H9 (cell line): ENCODE measurements around the gene NRXN3. TPM values are rescaled to one million over a fixed set of nuclear protein-coding genes. Genes with fewer than 3 reads are reported as not detected.

Experiments
- DNase-seq: peaks from one replicate; pipeline ENCODE4 v3.0.0-alpha.2; 2017
- H2AFZ ChIP-seq: one replicate; pipeline ENCODE4 v1.6.1; 2013; ENCODE audit warnings: mild to moderate bottlenecking, low read length, control low read depth, moderate library complexity
- H2AK5ac ChIP-seq: 2 replicates; pipeline ENCODE4 v1.6.1; 2013; ENCODE audit warnings: low read length, control low read depth, mixed read lengths; ENCODE audit not compliant: insufficient read length
- H2BK120ac ChIP-seq: one replicate; pipeline ENCODE4 v1.6.1; 2013; ENCODE audit warnings: low read depth, mild to moderate bottlenecking, low read length, control low read depth, inconsistent platforms; ENCODE audit not compliant: poor library complexity, severe bottlenecking
- H2BK12ac ChIP-seq: 2 replicates; pipeline ENCODE4 v1.6.1; 2013; ENCODE audit warnings: low read length, control low read depth, mixed read lengths, low read depth; ENCODE audit not compliant: insufficient read length
- H2BK15ac ChIP-seq: 2 replicates; pipeline ENCODE4 v1.6.1; 2013; ENCODE audit warnings: low read depth, low read length, control low read depth
- H2BK20ac ChIP-seq: one replicate; pipeline ENCODE4 v1.6.1; 2013; ENCODE audit warnings: low read depth, mild to moderate bottlenecking, low read length, control low read depth, inconsistent platforms; ENCODE audit not compliant: poor library complexity, severe bottlenecking
- H2BK5ac ChIP-seq: 2 replicates; pipeline ENCODE4 v1.6.1; 2013; ENCODE audit warnings: low read length, control low read depth, mixed read lengths; ENCODE audit not compliant: insufficient read length
- H3K14ac ChIP-seq: 2 replicates; pipeline ENCODE4 v1.6.1; 2013; ENCODE audit warnings: low read length, control low read depth; ENCODE audit not compliant: insufficient read depth
- H3K18ac ChIP-seq: 2 replicates; pipeline ENCODE4 v1.6.1; 2013; ENCODE audit warnings: low read depth, mild to moderate bottlenecking, mixed read lengths, low read length, control low read depth; ENCODE audit not compliant: insufficient read length
- H3K23ac ChIP-seq: 2 replicates; pipeline ENCODE4 v1.6.1; 2013; ENCODE audit warnings: low read length, control low read depth, mixed read lengths, low read depth; ENCODE audit not compliant: insufficient read length
- H3K23me2 ChIP-seq: 2 replicates; pipeline ENCODE4 v1.6.1; 2013; ENCODE audit warnings: low read depth, mild to moderate bottlenecking, mixed read lengths, low read length, control low read depth; ENCODE audit not compliant: insufficient read length, poor library complexity, severe bottlenecking
- H3K27ac ChIP-seq: 2 replicates; pipeline ENCODE4 v1.5.1; 2013; ENCODE audit warnings: low read length, control low read depth, mixed read lengths, low read depth; ENCODE audit not compliant: insufficient read length
- H3K27me3 ChIP-seq: 2 replicates; pipeline ENCODE4 v1.6.1; 2013; ENCODE audit warnings: low read length, control low read depth, inconsistent platforms; ENCODE audit not compliant: insufficient read depth
- H3K4ac ChIP-seq: 2 replicates; pipeline ENCODE4 v1.6.1; 2013; ENCODE audit warnings: low read depth, mild to moderate bottlenecking, control low read depth, inconsistent platforms, low read length, moderate library complexity
- H3K4me1 ChIP-seq: 2 replicates; pipeline ENCODE4 v1.6.1; 2013; ENCODE audit warnings: low read length, control low read depth, inconsistent platforms; ENCODE audit not compliant: insufficient read depth
- H3K4me2 ChIP-seq: 2 replicates; pipeline ENCODE4 v1.6.1; 2013; ENCODE audit warnings: low read length, control low read depth, mixed read lengths; ENCODE audit not compliant: insufficient read length, insufficient read depth
- H3K56ac ChIP-seq: 2 replicates; pipeline ENCODE4 v1.6.1; 2013; ENCODE audit warnings: low read depth, mild to moderate bottlenecking, mixed read lengths, low read length, control low read depth; ENCODE audit not compliant: insufficient read length
- H3K79me1 ChIP-seq: 2 replicates; pipeline ENCODE4 v1.6.1; 2013; ENCODE audit warnings: low read depth, mild to moderate bottlenecking, moderate library complexity, low read length, control low read depth, inconsistent platforms; ENCODE audit not compliant: insufficient read depth, poor library complexity, severe bottlenecking
- H3K79me2 ChIP-seq: 2 replicates; pipeline ENCODE4 v1.6.1; 2013; ENCODE audit warnings: low read length, control low read depth, inconsistent platforms; ENCODE audit not compliant: insufficient read depth
- H3K9ac ChIP-seq: 2 replicates; pipeline ENCODE4 v1.6.1; 2013; ENCODE audit warnings: low read length, control low read depth, mixed read lengths; ENCODE audit not compliant: insufficient read length; ENCODE audit errors: extremely low read depth
- H3K9me3 ChIP-seq: one replicate; pipeline ENCODE4 v1.6.1; 2013; ENCODE audit warnings: low read depth, low read length, inconsistent platforms; ENCODE audit not compliant: control insufficient read depth
- H3T11ph ChIP-seq: one replicate; pipeline ENCODE4 v1.6.1; 2013; ENCODE audit warnings: mild to moderate bottlenecking, low read length, control low read depth, inconsistent platforms
- H4K20me1 ChIP-seq: one replicate; pipeline ENCODE4 v1.6.1; 2013; ENCODE audit not compliant: control insufficient read depth, insufficient read length, insufficient read depth
- H4K5ac ChIP-seq: 2 replicates; pipeline ENCODE4 v1.6.1; 2013; ENCODE audit warnings: low read depth, mild to moderate bottlenecking, mixed read lengths, low read length, control low read depth; ENCODE audit not compliant: insufficient read length
- H4K8ac ChIP-seq: replicated peaks from 2 replicates; pipeline ENCODE4 v1.6.1; 2013; ENCODE audit warnings: low read length, control low read depth, mixed read lengths, low read depth; ENCODE audit not compliant: insufficient read length
- H4K91ac ChIP-seq: 2 replicates; pipeline ENCODE4 v1.6.1; 2013; ENCODE audit warnings: low read depth, mild to moderate bottlenecking, moderate library complexity, mixed read lengths, low read length, control low read depth; ENCODE audit not compliant: insufficient read length
- H3K27ac Mint-ChIP-seq, 3 experiments: 2 replicates in 2 of 3; 3 replicates in 1 of 3; pipeline ENCODE4 v1.8.0; 2020 to 2021; ENCODE audit warnings: mixed read lengths in 3 of 3, mild to moderate bottlenecking in 1 of 3, moderate library complexity in 1 of 3
- H3K27me3 Mint-ChIP-seq: 2 replicates; pipeline ENCODE4 v1.8.0; 2021; ENCODE audit warnings: low read depth, mild to moderate bottlenecking, moderate library complexity, mixed read lengths
- H3K36me3 Mint-ChIP-seq, 3 experiments: 2 replicates in 2 of 3; 3 replicates in 1 of 3; pipeline ENCODE4 v1.8.0; 2020 to 2021; ENCODE audit warnings: low read depth in 3 of 3, mixed read lengths in 3 of 3; ENCODE audit not compliant: insufficient read depth in 1 of 3
- H3K4me1 Mint-ChIP-seq, 2 experiments: 2 replicates each; pipeline ENCODE4 v1.8.0; 2020; ENCODE audit warnings: mixed read lengths in 2 of 2
- H3K4me3 Mint-ChIP-seq, 2 experiments: 2 replicates in 1 of 2; 3 replicates in 1 of 2; pipeline ENCODE4 v1.8.0; 2020 to 2021; ENCODE audit warnings: mild to moderate bottlenecking in 2 of 2, mixed read lengths in 2 of 2, moderate library complexity in 1 of 2
- H3K9me3 Mint-ChIP-seq, 2 experiments: 2 replicates in 1 of 2; 3 replicates in 1 of 2; pipeline ENCODE4 v1.8.0; 2020; ENCODE audit warnings: mild to moderate bottlenecking in 2 of 2, mixed read lengths in 2 of 2, moderate library complexity in 1 of 2
- CTCF ChIP-seq: fragments of 200-600 bp; sonication (generic); conservative IDR thresholded peaks from 3 replicates; pipeline ENCODE4 v1.8.0; 2021; ENCODE audit warnings: antibody characterized with exemption, mild to moderate bottlenecking
- WGBS: extraction: QIAGEN DNeasy Blood & Tissue Kit; methylation state at CpG from one replicate; pipeline ENCODE4 v1.1.7; 2013; ENCODE audit warnings: missing lambda C conversion rate, low lambda C conversion rate, mixed read lengths; ENCODE audit not compliant: insufficient read length; ENCODE audit errors: extremely low coverage; 5-methylcytosine and 5-hydroxymethylcytosine counted together
- total RNA-seq: library from RNA; stranded (reverse); gene quantifications from 2 replicates; pipeline ENCODE4 v1.2.1, GENCODE V29; 2021

Gene NRXN3
- total RNA-seq, 1 experiment from 2014 or later = 1.8 TPM

GRCh38 chr14:79465651-79466050 is 1295.5 kb downstream of the NRXN3 start:
- no CpG with 5 or more reads among the region's 3 CpGs for WGBS
- no peak overlapping the region for H3K23ac ChIP-seq
- no peak overlapping the region for H3K9ac ChIP-seq
- H3K14ac ChIP-seq = no peak overlapping the region
- peaks cover 6% of the 10 kb centered on the region; the same call in 1 of the 2 replicates for H3K4me1 ChIP-seq
- H4K5ac ChIP-seq = no peak overlapping the region
- no peak overlapping the region for H2AFZ ChIP-seq
- no peak overlapping the region for H3K27ac ChIP-seq
- H2BK20ac ChIP-seq = no peak overlapping the region
- H2BK5ac ChIP-seq = no peak overlapping the region
- H3K9me3 Mint-ChIP-seq = no peaks in the 10 kb centered on the region
- H3K4me3 Mint-ChIP-seq = no peak overlapping the region
- H3K36me3 Mint-ChIP-seq = no peaks in the 10 kb centered on the region
- no peak for TF ChIP-seq CTCF
- no peak overlapping the region for H3K56ac ChIP-seq
- H3K9me3 ChIP-seq = no peaks in the 10 kb centered on the region
- peaks cover 9 to 15% of the 10 kb centered on the region in 2 experiments for H3K4me1 Mint-ChIP-seq
- H2BK120ac ChIP-seq = no peak overlapping the region
- no peak overlapping the region for H3T11ph ChIP-seq
- H3K18ac ChIP-seq = no peak overlapping the region
- no peak overlapping the region for H3K4me2 ChIP-seq
- H2AK5ac ChIP-seq = no peak overlapping the region
- H3K4ac ChIP-seq = no peak overlapping the region
- no peak for DNase-seq
- H2BK15ac ChIP-seq = no peak overlapping the region
- H4K8ac ChIP-seq = no peak overlapping the region
- no peaks in the 10 kb centered on the region for H3K27me3 Mint-ChIP-seq
- H3K27ac Mint-ChIP-seq = no peak overlapping the region
- H3K79me1 ChIP-seq = no peaks in the 10 kb centered on the region
- H2BK12ac ChIP-seq = no peak overlapping the region
- H3K27me3 ChIP-seq = no peaks in the 10 kb centered on the region
- H4K20me1 ChIP-seq = no peaks in the 10 kb centered on the region
- H3K23me2 ChIP-seq = no peaks in the 10 kb centered on the region
- no peak overlapping the region for H4K91ac ChIP-seq
- no peaks in the 10 kb centered on the region for H3K79me2 ChIP-seq
